HFF-Myc (cell line): ENCODE measurements around the gene CLDN5.

Experiments
- DNase-seq: peaks from one replicate; pipeline ENCODE4 v3.0.0-alpha.2; 2011; ENCODE audit warnings: low read depth; ENCODE audit errors: extremely low read depth
- H3K4me3 ChIP-seq: replicated peaks from 2 replicates; pipeline ENCODE4 v1.5.1; 2011; ENCODE audit warnings: low read depth, mild to moderate bottlenecking, control low read depth, low read length
- CTCF ChIP-seq: IDR thresholded peaks from 2 replicates; pipeline ENCODE4 v1.5.1; 2012; ENCODE audit warnings: mild to moderate bottlenecking, low read depth, low read length, control low read depth; ENCODE audit errors: missing control alignments

The CLDN5 gene

GRCh38 chr22:19527321-19527721, 3.1 kb upstream of the CLDN5 start:
- H3K4me3 ChIP-seq, result no peak overlapping the region
- no peak for DNase-seq
- TF ChIP-seq CTCF, result no peak

- H3K4me3 ChIP-seq, result no peak overlapping the region
- no peak for DNase-seq
- TF ChIP-seq CTCF, result no peak
These were observed 2.5 kb upstream of the CLDN5 start for GRCh38 chr22:19526702-19527111.

GRCh38 chr22:19526076-19526701, 2.0 kb upstream of the CLDN5 start:
- H3K4me3 ChIP-seq, result no peak overlapping the region
- DNase-seq, result no peak
- TF ChIP-seq CTCF, result no peak

- H3K4me3 ChIP-seq, result no peak overlapping the region
- TF ChIP-seq CTCF, result no peak
- no peak for DNase-seq
These were observed 1.5 kb upstream of the CLDN5 start for GRCh38 chr22:19525666-19526065.

- no peak overlapping the region for H3K4me3 ChIP-seq
- no peak for TF ChIP-seq CTCF
- DNase-seq, result no peak
These were observed 978 bp upstream of the CLDN5 start for GRCh38 chr22:19525116-19525660.

GRCh38 chr22:19523240-19524169, 705 bp downstream of the CLDN5 start:
- no peak overlapping the region for H3K4me3 ChIP-seq
- DNase-seq, result no peak

More at GRCh38 chr22:19523240-19524169, 705 bp downstream of the CLDN5 start:
- no peak for TF ChIP-seq CTCF
